Measurements from ENCODE around the gene KCNH2.

Gene KCNH2

GRCh38 chr7:150978126-150978789 lies at the start of gene KCNH2:
Gene KCNH2 (minus strand): TSS chr7:150978321. CDS start chr7:150977913, 408 bp downstream.
- peak within 1 kb of the TSS; percentile 41 for H3K4me3 ChIP-seq (ENCODE audit: low read depth, low read length)

GRCh38 chr7:151027728-151028130 lies 49.6 kb upstream of the KCNH2 start:
- peak overlapping the region; percentile 89 for H3K4me3 ChIP-seq (ENCODE audit: low read depth, low read length)

- peak overlapping the region; percentile 89 for H3K4me3 ChIP-seq (ENCODE audit: low read depth, low read length)
Observed at GRCh38 chr7:151026771-151027727, 48.9 kb upstream of the KCNH2 start.

DNA sequence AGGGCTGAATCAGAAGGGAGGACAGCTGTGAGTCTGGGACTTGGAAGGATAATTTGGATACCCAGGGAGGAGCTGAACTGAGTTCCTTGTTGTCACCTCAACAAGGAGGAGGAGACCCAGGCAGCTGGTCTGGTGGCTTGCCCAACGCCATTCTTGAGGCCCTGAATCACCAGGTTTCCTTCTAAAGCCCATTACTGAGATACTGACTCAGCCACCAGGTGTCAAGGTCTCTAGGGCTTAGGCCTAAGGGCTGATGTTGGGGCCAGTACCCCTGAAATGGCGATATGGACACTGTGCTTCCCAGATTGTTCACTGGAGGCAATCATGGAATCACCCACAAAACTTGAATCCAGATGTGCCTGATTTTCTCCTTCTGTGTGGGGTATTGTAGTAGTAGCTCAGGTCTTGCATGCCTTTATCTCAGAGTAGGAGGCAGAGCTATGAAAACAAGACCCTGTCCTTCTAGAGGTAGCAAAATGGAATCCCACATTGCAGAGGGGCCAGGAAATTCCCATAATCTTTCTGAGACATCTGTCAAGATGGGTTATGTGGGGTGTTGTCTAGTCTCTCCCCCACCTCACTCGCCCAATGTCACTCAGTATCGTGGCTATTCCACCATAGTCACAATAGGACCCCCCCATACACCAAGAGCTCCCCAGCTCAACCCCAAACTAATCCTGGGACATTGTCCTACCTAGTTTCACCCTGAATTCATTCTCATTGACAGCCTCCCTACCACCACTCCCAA lies 48.0 kb upstream of the KCNH2 start:
- H3K4me3 ChIP-seq (ENCODE audit: low read depth, low read length), result no peak overlapping the region

- H3K4me3 ChIP-seq (ENCODE audit: low read depth, low read length), result no peak within 1 kb of the TSS
Observed at GRCh38 chr7:151024435-151025056, 46.4 kb upstream of the KCNH2 start, which contains the start of gene ATG9B. Gene ATG9B (minus strand): TSS chr7:151024494. CDS start chr7:151024423, 71 bp downstream.

DNA sequence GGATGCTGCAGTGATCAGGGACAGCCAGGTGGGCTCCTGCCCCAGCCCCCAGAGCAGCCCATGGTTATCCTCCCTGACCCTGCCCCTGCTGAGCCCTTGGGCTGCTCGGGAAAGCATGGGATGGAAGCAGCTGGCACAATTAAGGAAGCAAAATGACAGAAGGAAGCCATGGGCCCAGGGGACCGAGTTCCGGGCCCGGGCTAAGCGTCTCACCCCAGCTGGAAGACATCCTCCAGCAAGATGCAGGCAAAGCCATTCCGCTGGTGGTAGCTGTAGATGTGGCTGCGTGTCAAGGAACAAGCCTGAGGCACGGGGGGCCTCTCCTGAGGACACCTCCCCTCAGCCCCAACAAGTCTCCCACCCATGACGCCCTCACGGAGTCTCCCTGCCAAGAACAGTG lies 45.1 kb upstream of the KCNH2 start:
- no peak overlapping the region for H3K4me3 ChIP-seq (ENCODE audit: low read depth, low read length)

DNA sequence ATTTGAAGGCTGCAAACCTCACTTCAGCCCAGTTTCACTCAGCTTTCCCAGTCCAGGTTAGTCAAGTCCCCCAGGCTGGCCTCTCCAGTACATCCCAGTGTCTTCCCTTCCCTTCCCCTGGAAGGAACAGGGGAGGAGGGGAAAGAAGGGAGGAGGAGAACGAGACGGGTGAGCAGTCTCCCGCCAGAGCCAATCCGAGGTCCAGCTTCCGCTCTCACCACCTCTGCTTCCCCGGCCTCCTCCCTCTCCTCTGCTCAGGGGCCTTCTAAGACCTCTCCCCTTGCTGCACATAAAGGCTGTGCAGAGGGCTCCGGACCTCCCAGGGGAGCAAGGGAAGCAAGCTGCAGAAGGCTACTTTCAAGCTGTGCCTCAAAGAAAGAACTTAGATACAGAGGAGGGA lies 42.1 kb upstream of the KCNH2 start:
- no peak overlapping the region for H3K4me3 ChIP-seq (ENCODE audit: low read depth, low read length)

DNA sequence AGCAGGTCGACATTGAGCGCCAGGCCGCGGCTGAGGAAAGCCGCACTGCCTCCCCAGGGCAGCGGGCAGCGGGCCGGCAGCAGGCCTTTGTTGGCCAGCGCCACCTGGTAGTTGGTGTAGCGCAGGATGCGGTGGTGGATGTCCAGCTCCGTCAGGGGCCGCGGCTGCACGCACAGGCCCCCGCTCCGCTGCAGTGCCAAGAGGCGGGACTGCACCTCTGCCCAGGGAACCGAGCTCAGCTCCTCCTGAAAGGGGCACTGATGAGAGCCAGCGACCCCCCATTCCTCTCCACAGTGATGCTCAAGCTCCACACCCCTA lies 41.0 kb upstream of the KCNH2 start:
- no peak overlapping the region for H3K4me3 ChIP-seq (ENCODE audit: low read depth, low read length)

DNA sequence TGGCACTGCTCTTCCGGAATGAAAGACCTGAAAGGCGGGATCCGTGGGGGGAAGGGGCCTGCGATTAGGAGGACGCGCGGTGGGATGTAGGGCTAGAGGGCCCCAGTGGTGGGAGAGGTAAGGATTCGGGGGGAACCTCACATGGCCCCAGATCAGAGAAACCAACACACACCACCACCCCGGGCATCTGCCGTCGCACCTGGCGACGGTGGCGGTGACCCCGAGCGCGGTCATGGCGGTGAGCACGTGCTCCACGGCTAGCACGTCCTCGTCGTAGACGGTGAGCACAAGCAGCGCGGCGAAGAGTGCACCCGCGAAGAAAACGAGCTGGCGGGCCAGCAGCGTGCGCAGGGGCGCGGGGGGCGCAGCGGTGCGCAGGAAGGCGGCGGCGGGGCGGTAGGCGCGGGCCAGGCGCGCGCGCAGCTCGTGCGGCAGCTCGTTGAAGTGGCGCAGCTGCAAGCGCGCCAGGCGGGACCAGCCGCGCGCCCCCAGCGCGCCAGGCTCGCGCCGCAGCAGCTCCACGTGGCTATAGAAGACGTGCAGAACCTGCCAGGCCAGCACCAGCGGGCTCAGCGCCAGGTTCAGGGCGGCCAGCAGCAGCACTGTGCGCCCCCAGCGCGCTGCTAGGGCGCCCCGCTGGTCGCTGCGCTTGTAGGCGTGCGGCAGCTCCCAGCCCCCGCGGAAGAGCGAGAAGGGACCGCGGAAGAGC lies 40.5 kb upstream of the KCNH2 start:
- H3K4me3 ChIP-seq (ENCODE audit: low read depth, low read length), result no peak overlapping the region

- H3K4me3 ChIP-seq (ENCODE audit: low read depth, low read length), result peak overlapping the region; percentile 17
Observed at GRCh38 chr7:151017953-151018420, 39.9 kb upstream of the KCNH2 start.

DNA sequence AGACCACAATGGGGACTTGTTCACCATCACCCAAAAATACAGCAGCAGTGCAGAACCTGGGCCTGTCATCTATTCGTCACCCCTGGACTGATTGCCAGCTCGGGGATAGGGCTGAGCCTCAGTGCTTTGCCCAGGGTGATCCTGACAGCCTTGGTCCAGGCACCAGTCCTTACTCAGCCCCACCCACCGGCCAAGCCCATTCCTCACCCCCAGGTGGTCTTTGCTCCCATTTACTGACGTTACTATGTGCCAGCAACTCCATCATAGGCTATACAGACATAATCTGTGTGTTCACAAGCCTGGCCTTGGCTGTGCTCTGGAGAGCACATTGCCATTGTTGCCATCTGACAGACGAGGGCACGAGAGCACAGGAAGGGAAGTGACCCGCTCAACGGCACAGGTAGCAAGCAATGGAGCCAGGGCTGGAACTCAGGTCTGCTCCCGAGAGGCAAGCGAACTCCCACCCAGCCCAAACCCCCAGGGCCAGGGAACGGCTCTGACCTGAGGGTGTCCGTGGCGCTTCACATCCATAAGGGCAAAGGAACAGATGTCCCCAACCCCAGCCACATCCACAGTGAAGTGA lies 39.3 kb upstream of the KCNH2 start:
- H3K4me3 ChIP-seq (ENCODE audit: low read depth, low read length), result no peak overlapping the region

DNA sequence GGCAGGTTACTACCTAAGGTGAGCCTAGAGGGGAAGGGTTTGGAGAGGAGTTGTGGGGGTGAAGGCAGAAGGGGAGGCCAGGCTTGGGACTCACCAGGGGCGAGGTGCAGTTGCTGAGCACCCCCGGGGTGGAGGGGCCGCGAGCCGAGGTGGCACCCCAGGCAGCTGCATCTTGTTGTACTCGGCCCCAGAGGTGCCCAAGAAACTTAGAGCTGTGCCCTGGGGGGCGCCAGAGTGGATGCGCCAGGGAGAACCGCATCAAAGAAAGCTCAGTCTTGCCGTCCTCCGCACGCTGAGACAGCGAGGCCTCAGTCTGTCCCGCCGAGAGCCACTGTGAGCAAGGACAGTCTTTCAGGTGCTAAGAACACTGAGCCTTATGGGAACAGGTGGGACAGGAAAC lies 38.8 kb upstream of the KCNH2 start:
- no peak overlapping the region for H3K4me3 ChIP-seq (ENCODE audit: low read depth, low read length)

DNA sequence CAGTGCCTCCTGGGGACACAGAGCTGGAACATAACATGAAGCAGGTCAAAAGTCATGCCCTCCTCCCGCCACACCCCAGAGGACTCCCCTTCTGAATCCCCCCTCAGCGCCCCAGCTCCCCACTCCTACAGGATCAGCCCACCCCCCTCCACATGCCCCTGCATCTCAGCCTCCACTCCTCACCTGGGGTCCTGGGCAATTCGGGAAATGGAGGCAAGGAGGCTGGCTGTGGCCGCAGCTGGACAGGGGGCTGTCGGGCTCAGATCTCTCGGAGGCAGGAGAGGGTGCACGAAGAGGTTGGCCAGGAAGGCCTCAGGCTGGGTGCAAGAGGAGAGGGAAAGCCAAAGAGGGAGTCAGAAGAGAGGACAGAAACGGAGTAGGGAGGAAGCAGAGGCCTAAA lies 38.4 kb upstream of the KCNH2 start:
- H3K4me3 ChIP-seq (ENCODE audit: low read depth, low read length), result no peak overlapping the region

GRCh38 chr7:151015967-151016366 lies 37.8 kb upstream of the KCNH2 start:
- no peak overlapping the region for H3K4me3 ChIP-seq (ENCODE audit: low read depth, low read length)

- no peak overlapping the region for H3K4me3 ChIP-seq (ENCODE audit: low read depth, low read length)
Observed at GRCh38 chr7:151014950-151015349, 36.8 kb upstream of the KCNH2 start.

GRCh38 chr7:151013733-151014497 lies 35.8 kb upstream of the KCNH2 start:
- H3K4me3 ChIP-seq (ENCODE audit: low read depth, low read length), result no peak overlapping the region

GRCh38 chr7:151013356-151013732 lies 35.2 kb upstream of the KCNH2 start:
- H3K4me3 ChIP-seq (ENCODE audit: low read depth, low read length), result no peak overlapping the region

DNA sequence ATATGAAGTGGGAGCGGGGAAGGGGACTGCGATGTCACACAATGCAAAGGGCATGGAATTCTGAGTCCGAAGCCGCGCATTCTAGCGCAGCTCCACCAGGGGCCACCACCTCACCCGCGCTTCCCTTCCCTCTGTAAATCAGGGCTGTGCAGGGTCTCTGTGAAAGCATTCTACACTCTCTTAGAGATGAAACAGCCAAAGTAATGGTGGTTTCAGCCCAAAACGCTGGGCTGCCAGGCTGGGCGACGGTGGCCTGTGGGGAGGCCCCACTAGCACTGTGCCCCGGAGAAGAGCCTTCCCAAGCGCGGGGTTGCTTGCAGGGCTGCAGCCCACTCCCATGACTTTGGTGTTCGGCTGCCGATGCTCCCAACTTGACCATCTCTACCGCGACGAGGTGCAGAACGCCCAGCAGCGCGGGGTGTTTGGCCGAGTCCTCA lies 34.8 kb upstream of the KCNH2 start:
- no peak overlapping the region for H3K4me3 ChIP-seq (ENCODE audit: low read depth, low read length)

GRCh38 chr7:151012031-151012692 lies 34.0 kb upstream of the KCNH2 start:
- no peak overlapping the region for H3K4me3 ChIP-seq (ENCODE audit: low read depth, low read length)
